Activated CD4-positive, CD25-positive, alpha-beta regulatory T cell treated with anti-CD3 and anti-CD28 coated beads, Interleukin-2, amount 50 U/mL, for 72 hours (primary cell): ENCODE results near the gene ROMO1.
"Not testable (repeated sequence)": the region's sequence is repeated elsewhere in the genome, so short reads cannot be mapped to it uniquely, and the experiment has no call there.

ENCODE experiments used
- DNase-seq: peaks from one replicate; pipeline ENCODE4 v3.0.0; 2021

The ROMO1 gene

DNA sequence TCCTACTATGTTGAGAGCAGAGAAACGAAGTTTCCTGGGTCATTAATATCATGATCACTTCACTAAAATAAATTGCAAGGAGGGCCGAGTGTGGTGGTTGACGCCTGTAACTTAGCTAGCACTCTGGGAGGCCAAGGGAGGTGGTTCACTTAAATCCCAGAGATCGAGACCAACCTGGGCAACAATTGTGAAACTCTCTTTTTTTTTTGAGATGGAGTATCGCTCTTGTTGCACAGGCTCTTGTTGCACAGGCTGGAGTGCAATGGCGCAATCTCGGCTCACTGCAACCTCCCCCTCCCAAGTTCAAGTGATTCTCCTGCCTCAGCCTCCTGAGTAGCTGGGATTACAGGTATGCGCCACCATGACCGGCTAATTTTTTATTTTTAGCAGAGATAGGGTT lies 13.9 kb downstream of the ROMO1 start:
- not testable (repeated sequence) for DNase-seq

DNA sequence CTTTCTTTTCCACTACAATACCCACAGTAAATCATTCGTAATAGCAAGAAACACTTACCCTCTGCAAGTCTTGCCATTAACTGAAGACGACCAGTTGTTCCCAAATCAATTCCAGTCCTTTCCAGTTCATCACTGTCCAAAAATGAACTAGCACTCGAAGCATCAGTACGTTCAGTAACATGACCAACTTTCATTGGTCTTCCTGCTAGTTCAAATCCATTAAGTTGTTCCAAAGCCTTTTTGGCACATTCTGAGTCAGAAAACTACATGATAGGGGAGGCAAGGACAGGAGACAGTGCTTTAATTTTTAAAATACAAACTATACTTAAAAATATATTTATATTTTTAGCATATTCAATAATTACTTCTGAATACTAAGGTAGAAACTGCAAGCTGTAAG lies 14.9 kb downstream of the ROMO1 start:
- DNase-seq: no peak

DNA sequence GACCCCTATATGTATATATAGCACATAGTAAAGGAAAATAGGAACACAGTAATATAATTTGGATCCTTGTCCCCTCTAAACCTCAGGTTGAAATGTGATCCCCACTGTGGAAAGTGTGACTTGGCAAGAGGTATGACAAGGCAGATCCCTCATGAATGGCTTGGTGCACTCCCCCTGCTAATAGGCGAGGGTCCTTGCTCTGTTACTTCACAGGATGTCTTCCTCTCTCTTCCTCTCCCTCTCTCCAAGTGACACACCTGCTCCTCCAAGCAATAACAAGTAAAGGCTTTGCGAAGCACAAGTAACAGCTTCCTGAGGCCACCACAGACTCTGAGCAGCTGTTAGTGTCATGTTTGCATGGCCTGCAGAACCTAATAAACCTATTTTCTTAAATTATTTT lies 16.4 kb downstream of the ROMO1 start:
- DNase-seq: no peak

DNA sequence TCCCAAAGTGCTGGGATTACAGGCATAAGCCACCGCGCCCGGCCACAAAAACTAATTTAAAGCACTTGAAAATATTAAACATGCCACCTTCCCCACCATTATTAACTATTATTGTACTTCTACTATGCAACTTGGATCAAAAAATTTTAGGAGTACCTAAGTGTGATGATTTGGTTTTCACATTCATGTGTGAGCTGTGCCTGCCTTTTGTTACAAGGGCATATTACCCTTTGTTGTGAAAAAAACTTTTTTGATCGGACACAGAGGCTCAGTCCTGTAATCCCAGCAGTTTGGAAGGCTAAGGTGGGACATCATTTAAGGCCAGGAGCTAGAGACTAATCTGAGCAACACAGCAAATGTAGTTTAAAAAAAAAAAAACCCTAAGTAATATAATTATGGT lies 17.1 kb downstream of the ROMO1 start:
- DNase-seq: no peak

DNA sequence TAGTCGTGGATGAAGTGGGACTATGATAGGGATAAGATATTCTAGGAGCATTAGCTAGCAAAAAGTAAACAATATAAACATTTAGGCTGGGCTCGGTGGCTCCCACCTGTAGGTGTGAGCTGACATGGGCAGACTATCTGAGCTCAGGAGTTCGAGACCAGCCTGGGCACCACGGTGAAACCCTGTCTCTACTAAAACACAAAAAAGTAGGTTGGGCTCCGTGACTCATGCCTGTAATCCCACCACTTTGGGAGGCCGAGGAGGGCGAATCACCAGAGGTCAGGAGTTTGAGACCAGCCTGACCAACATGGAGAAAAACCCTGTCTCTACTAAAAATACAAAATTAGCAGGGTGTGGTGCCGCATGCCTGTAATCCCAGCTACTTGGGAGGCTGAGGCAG lies 19.1 kb downstream of the ROMO1 start:
- not testable (repeated sequence) for DNase-seq

DNA sequence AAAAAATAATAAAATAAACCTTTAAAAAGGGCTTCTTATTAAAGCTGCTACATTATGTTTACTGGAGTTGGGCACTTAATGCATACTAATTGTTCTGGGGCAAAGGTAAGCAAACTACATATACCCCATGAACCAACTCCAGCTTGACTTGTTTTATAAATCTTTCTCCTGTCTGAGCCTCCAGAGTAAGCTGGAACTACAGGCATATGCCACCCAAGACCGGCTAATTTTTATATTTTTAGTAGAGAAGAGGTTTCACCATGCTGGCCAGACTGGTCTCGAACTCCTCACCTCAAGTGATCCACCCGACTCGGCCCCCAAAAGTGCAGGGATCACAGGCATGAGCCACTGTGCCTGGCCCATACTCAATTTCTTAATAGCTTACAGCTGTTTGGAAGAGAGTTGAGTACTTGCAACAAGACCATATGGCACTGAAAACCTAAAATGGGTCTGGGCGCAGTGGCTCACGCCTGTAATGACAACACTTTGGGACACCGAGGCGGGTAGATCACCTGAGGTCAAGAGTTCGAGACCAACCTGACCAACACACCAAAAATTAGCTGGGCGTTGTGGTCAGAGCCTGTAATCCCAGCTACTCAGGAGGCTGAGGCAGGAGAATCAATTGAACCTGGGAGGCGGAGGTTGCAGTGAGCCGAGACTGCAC lies 19.9 kb downstream of the ROMO1 start:
- no peak for DNase-seq

DNA sequence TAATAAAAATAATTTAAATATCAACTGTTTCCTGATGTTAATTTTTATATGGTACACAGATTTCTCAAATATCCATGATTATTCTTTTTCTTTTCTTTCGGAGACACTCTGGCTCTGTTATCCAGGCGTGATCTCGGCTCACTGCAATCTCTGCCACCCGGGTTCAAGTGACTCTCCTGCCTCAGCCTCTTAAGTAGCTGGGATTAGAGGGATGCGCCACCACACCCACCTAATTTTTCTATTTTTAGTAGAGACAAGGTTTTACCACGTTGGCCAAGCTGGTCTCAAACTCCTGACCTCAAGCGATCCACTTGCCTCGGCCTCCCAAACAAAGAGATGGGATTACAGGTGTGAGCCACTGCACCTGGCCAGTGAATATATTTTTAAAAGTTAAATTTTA lies 20.5 kb downstream of the ROMO1 start:
- DNase-seq: no peak

DNA sequence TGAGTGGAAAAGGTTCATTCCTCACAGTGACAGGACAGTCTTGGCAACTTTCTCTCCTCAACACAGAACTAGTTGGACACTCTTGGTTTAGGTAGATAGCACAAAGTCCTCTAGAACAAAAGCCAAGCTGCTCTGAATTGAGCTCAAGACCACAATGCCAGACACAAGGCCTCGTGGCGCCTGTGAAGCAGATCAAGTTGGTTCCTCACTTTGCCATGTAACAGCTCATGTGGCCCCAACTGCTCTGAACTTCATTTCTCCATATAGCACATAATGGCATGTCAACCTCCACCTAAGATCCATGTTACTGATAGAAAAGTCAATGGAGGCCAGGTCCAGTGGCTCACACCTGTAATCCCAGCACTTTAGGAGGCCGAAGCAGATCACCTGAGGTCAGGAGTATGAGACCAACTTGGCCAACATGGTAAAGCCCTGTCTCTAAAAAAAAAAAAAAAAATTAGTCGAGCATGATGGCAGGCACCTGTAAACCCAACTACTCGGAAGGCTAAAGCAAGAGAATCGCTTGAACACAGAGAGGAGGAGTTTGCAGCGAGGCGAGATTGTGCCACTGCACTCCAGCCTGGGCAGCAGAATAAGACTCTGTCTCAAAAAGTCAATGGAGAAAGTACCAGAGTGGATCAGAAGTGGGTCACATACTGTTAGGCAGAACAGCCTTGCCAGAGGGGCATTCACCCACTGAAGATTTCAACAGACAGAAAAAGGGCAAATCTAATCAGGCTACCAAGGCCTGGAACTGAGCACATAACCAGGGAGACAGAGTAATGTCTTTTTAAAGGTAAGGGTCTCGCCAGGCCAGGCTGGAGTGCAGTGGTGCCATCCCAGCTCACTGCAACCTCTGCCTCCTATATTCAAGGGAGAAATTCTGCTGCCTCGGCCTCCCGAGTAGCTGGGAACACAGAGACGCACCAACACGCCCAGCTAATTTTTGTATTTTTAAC lies 21.2 kb downstream of the ROMO1 start:
- no peak for DNase-seq

DNA sequence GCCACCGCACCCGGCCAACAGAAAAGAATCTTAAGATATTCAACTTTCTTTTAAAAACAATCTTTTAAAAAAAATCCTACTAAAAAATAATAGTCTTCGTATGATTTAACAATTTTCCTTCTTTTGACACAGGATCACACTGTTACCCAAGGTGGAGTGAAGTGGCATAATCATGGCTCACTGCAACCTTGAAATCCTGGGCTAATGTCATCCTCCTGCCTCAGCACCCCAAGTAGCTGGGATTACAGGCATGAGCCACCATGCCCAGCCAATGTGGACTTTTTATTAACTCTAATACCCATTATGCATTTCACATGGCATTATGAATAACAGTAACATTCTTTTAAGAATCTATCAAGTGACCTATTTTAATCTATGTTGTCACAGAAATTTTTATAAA lies 22.0 kb downstream of the ROMO1 start:
- no peak for DNase-seq

DNA sequence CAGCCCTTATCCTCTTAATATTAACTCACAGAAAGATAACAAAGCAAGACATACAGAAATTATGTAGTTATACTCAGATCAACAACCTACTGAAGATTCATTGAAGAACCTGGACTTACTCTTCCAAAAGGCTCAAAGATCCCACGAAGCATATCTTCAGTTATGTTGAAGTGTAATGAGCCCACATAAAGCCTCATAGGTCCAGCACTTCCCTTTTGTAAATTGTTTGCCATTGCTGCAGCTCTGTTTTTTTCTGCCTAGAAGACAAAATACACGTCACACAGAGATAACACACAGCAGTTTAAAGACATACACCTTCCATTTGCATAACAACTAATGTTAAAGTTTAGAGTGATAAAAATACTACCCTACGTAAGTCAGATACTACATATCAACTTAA lies 22.4 kb downstream of the ROMO1 start:
- DNase-seq: no peak

DNA sequence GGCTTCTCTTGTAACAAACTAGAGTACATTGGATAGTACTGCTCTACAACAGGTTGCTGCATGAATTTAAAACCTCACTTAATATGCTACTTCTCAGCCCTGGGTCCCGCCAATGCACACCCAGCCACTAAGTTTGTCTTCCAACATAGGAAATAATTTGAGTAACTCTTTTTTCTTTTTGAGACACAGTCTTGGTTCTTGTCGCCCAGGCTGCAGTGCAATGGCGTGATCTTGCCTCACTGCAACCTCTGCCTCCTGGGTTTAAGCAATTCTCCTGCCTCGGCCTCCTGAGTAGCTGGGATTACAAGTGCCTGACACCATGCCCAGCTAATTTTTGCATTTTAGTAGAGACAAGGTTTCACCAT lies 24.1 kb downstream of the ROMO1 start:
- DNase-seq: not testable (repeated sequence)

DNA sequence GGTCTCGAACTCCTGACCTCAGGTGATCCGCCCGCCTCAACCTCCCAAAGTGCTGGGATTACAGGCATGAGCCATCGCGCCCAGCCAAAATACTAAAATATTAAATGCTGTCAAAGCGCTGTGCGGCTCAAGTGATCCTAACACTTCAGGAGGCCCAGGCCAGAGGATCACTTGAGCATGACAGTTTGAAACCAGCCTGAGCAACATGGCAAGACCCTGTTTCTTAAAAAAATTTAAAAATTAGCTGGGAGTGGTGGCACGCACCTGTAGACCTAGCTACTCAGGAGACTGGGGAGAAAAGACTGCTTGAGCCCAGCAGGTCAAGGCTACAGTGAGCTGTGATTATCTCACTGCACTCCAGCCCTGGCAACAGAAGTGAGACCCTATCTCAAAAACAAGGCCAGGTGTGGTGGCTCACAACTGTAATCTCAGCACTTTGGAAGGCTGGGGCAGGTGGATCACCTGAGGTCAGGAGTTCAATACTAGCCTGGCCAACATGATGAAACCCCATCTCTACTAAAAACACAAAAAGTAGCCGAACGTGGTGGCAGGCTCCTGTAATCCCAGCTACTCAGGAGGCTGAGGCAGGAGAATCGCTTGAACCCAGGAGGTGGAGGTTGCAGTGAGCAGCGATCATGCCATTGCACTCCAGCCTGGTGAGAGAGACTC lies 24.6 kb downstream of the ROMO1 start:
- not testable (repeated sequence) for DNase-seq

DNA sequence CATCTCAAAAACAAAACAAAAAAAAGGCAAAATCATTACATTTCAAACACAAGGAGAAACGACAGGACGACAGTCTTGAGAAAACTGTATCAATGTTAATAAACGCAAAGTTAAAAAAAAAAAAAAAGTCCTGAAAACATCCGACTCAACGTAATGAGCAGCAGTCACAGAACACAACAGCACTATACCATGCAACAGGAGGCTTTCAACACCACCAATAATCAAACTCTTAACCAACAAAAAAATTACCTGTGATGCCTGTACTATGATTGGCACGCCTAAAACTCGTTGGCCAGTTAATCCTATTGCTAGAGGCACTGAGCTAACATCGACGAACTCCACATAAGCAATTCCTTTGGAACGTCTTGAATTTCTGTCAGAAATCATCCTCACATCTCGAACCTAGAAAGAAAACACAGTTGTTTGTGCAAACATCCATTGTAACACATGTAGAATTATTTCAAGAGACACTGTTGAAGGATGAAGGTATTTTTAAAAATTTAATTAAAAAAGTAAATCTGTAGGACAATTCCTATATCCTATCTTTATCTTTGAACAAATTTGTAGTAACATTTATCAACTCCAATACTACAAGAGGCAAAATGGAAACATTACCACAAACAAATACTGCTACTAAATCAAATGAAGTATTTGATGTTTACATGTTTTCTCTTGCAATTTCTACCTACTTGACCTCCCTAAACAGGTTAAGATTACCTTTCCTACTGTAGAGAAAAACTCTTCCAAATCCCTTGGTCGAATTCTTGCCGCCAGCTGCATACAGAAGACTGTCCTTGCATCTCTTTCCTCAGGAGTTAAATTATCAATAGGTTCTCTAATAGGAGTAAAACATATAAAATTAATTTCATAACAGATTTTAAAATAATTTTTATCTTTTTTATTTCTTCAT lies 25.4 kb downstream of the ROMO1 start:
- DNase-seq: no peak

DNA sequence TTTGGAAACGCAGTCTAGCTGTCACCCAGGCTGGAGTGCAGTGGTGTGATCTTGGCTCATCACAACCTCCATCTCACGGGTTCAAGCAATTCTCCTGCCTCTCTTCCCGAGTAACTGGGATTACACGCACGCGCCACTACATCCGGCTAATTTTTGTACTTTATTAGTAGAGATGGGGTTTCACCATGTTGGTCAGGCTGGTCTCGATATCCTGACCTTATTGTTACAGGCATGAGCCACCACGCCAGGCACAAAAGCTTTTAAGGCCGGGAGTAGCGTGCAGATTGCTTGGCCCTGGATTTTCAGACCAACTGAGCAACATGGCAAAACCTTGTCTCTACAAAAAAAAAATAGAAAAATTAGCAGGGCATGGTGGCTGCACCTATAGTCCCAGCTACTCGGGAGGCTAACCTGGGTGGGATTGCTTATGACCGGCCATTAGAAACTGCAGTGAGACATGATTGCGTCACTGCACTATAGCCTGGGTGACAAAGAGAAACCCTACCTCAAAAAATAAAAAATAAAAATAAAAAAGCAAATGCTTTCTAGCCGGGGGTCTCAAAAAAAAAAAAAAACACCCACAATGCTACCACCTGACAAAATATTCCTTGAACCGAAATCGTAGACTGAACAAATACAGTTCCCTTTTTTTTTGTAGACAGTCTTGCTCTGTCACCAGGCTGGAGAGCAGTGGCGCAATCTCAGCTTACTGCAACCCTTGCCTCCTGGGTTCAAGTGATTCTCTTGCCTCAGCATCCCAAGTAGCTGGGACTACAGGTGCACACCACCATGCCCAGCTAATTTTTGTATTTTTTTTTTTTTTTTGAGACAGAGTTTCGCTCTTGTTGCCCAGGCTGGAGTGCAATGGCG lies 27.9 kb downstream of the ROMO1 start:
- no peak for DNase-seq

DNA sequence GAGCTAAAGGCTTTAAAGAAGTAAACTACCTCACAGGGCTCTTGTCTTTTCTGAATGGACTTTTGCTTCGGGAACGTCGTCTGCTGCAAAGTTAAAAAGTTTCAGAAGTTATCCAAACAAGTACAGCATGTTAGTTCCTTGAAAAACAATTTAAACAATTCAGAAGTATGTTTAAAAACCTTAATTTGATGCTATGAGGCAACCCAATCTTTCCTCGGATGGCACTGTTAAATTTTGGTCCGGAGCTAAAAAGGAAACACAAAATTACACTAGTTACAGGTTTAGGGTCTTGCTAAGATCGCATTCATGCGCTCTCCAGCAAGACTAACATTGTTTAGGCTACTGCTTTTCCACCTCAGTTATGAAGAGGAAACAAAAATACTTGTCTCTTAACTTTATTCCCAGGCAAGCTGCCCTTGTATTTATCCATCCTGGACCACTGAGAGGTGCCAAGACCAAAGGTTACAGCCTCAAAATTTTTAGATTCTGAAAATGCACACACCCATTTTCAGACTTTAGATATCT lies 30.1 kb downstream of the ROMO1 start:
- DNase-seq: no peak

DNA sequence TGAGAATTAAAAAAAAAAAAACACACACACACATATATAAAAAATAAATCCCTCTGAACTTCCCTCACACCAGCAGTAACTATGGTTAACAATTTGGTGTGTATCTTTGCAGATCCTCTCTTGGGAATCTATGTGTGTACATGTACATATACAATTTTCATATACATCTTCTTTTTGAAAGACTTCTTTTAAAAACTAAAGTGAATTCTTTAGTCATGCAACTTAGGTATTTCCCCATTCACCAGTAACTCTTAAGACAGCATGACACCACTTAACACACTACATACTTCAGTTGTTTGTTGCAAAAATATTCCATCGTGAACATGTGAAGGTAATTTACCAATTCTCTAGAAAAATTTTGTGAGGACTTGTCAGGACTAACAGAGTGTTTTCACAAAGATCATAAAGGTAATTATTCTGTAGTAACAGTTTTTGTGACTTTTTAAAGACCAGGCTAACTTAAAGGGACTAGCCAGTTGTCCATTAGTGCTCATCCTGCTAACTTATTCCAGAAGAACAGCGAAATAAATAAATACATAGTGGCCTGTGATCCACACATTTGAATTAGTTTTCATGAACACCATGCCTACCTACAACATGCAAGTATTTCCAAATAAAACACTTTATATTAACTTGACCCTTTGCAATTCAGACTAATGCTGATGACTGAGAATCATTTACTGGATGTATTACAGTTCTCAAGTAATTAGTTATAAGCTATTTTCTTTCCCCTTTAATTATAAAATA lies 30.8 kb downstream of the ROMO1 start:
- no peak for DNase-seq

DNA sequence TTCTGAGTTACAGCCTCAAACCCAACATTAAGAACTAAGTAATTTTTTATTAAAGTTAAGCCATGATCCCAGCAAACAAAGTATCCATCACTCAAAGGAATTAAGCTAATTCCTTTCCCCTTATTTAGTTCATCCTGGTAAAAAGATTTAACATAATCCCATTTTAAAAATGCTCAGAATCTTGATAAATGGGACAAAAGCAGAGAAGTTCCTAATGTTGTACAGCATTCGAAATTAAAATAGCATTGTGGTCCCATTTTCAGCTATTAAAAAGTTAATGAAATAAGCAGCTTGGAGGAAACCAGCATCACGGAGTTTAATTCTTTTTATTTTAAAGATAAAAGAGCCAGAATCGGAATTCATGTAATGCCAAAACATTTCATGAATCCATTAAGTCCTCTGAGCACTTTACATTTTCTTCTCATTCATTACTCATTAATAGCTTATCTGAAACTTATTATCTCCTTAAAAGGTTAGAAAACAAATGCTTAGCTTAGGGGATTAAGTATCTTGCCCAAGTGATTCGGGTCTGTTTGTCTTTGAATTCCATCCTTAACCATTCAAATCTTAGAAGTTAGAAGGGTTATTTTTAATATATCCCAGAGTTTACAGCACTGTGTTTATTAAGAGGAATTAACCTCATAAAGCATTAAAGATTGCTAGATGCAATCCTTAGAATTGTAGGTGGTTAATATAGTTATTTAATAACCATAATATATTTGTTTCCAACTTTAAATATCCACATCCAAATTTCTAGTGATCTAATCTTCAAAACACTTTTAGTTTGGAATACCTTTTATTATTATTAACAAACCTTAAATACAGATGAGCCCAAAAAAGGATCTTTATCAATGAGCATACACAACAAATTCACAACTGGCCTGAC lies 31.6 kb downstream of the ROMO1 start:
- no peak for DNase-seq

DNA sequence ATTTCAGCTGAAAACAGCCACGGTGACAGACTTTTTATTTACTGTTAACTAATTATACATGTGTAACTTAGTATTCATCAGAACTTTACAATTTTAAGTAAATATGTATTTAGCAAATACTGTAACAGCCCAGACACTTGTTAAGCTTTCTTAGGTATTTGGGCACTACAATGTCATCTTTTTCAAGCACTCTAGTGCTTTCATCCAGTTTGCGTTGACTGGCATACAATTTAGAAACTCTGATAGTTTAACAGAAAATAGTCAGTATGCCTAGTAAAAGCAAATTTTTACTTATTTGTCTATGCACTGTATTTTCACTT lies 32.2 kb downstream of the ROMO1 start:
- DNase-seq: no peak

DNA sequence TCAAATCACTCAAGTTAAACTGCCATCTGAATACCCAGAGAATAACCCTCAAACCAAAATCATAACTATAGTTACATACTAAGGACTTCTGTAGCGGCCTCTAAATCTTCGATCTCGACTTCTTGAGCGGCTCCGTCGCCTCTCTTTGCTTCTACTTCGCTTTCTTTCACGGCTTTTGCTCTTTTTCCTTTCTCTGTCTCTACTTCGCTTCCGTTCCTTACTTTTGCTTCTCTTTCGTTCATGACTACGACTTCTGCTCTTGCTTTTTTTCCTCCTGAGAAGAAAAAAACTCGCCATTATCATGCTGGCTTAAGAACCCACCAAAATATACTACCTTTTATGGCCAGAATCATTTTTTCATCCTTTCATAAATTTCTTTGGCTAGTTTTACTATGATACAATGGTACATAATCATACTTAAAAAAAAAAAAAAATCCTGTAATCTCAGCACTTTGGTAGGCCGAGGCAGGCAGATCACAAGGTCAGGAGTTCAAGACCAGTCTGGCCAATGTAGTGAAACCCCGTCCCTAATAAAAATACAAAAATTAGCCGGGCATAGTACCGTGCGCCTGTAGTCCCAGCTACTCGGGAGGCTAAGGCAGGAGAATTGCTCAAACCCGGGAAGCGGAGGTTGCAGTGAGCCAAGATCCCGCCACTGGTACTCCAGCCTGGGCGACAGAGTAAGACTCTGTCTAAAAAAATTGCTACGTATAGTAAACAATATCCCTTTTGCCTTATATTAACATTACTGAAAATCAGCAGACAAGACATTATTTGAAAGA lies 32.8 kb downstream of the ROMO1 start:
- no peak for DNase-seq
